ENCODE results near the gene VSX2. TPM values are rescaled to one million over a fixed set of nuclear protein-coding genes. Genes with fewer than 3 reads are reported as not detected.
"Not testable (repeated sequence)": the region's sequence is repeated elsewhere in the genome, so short reads cannot be mapped to it uniquely, and the experiment has no call there.

The VSX2 gene
- total RNA-seq, 1 donor from 2014 or later = not detected

DNA sequence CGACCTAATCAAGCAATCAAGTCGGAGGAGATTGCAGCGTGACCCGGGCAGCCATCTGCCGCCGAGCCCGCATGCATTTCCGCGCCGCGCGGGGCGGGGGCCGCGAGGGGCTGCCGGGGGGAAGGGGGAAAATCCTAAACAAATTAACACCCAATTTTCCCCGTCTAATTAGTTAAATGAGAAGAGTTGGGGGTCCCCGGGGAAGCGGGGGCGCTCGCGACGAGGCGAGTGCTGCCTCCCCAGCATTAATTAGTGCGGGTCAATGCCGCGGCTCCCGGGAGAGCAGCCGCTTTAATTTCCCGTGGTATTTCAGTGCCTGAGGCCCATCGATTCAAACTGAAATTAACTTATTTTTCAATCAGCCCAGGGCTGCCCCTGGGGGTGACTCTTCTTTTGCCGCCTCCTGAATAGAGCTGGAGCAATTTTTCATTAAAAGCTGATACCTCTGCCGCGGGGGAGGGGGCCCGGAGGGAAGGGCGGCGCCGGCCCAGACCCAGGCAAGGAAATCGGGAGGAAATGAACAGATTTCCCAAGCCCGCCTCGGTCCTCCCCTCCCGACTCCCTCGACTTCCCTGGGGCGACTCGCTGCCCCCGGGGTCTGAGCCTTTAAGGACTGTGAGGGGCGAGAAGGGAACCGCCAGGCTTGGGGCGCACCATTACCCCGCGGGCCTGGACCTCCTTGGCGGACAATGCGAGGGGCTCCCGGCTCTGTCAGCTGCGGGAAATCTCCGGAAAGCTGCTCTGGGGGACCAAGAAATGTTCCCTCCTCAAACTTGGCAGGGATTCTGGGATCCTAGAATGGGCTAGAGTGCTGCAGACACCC, 18.9 kb downstream of the VSX2 start:
- no peak for DNase-seq (ENCODE audit: low spot score)
- peak; percentile 15 for ATAC-seq

DNA sequence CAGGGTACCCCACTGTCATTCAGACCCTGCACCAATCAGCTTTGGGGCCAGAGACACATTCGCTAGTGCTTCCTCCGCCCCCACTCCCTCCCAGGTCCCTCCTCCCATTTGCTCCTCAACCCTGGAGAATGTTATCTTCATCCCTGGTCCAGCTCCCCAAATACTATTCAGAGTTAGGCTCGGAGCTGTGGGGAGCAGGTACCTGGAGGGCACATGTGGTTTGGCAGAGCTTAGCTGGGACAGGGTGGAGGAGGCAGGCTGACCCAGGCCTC, 19.5 kb downstream of the VSX2 start:
- ATAC-seq (no peak), DNase-seq (ENCODE audit: low spot score) (no peak)

DNA sequence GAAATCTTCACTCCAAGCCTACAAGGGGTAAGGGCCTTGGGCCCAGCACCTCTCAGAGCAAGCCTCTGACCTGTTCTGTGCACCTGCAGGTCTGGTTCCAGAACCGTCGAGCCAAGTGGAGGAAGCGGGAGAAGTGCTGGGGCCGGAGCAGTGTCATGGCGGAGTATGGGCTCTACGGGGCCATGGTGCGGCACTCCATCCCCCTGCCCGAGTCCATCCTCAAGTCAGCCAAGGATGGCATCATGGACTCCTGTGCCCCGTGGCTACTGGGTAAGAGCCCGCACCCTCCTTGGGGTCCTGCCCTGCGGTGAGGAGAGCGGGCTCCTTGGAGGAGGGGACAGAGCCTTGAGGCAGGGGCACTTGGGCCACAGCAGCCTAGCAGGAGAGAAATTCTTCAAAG, 20.3 kb downstream of the VSX2 start:
- no peak for ATAC-seq
- DNase-seq (ENCODE audit: low spot score) = no peak

DNA sequence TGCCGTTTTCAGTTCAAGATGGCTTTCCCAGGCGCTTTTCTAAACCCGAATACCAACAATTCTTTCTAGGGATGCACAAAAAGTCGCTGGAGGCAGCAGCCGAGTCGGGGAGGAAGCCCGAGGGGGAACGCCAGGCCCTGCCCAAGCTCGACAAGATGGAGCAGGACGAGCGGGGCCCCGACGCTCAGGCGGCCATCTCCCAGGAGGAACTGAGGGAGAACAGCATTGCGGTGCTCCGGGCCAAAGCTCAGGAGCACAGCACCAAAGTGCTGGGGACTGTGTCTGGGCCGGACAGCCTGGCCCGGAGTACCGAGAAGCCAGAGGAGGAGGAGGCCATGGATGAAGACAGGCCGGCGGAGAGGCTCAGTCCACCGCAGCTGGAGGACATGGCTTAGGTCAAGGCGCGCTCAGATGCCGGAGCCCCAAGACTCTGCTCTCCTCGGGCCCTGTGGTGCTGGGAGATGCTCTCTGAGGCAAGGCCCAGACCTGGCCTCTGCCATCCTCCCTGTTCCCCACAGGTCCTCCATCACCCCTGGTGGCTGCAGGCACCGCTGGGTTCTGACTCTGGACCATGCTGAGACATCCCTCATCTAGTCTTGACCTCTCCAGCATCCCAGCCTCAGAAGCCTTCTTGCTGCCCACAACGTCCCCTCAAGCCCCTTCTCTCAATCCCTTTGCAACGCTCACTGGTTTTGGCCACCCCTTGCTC, 21.4 kb downstream of the VSX2 start:
- no peak for ATAC-seq
- DNase-seq (ENCODE audit: low spot score) = no peak

DNA sequence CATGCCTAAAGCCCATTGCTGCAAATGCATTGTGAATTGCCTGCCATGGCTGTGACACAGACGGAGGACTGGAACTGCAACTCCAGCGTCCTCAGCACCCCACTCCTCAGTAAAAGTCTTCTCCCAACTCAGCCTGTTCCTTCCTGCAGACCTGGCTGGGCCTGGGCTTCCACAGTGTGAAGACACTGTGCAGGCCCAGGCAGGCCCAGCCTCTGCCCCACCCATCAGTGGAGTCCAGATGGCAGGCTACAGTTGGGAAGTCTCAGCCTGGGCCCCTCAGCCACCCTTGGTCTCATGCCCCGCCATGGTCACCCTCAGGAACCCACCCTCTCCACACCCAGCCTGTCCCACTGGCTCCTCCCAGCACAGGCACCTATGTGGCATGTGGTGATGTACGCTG, 22.0 kb downstream of the VSX2 start:
- no peak for ATAC-seq
- DNase-seq (ENCODE audit: low spot score) = no peak

DNA sequence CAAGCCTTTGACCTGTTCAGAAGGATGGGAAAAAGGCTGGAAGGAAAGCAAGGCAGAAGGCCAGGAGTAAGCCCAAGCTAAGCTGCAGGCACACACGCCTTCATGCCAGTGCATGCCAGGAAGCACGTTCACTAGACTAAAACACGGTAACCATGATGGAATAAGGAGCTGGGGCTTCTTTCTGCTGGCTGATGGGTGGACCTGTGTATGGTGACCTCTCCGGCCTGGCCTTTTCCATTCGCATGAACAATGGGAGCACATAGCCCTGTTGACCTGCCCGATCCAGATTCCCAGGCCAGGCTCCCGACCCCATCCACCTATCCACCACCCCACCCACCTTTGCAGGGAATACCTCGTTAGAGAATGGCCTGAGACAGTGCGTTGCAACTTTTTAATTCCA, 22.8 kb downstream of the VSX2 start:
- DNase-seq (ENCODE audit: low spot score) (no peak), ATAC-seq (no peak)

DNA sequence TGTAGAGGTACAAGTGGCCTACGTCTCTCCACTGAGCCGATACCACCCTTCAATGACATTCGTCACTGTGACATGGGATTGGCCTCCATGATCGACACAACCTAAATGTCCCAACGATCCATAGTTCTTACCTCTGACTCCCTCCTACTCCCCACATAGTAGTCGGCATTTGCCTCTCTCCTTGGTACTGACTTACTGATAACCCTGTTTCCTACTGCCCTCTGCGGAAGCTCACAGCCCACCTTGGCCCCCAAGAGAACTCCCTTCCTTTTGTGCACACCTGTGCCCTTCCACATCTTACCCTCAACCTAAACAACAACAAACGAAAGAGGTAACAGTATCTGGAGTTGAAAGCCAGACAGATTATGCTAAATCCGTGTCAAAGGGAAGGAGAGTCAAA, 23.9 kb downstream of the VSX2 start:
- DNase-seq (ENCODE audit: low spot score) (no peak), ATAC-seq (no peak)

DNA sequence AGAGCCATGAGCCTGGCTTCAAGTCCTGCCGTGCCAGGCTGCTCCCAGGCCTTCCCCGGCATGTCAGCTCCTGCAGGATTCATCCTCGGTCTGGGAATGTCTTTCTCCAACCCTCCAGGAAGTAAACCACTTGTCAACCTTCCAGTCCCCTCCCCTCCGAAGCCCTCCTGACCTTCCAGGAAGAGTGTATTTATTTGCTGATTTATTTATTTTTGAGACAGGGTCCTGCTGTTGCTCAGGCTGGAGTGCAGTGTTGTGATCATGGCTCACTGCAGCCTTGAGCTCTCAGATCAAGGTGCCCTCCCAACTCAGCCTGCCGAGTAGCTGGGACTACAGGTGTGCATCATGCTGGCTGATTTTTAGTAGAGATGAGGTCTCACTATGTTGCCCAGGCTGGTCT, 24.7 kb downstream of the VSX2 start:
- DNase-seq (ENCODE audit: low spot score) (no peak), ATAC-seq (no peak)

DNA sequence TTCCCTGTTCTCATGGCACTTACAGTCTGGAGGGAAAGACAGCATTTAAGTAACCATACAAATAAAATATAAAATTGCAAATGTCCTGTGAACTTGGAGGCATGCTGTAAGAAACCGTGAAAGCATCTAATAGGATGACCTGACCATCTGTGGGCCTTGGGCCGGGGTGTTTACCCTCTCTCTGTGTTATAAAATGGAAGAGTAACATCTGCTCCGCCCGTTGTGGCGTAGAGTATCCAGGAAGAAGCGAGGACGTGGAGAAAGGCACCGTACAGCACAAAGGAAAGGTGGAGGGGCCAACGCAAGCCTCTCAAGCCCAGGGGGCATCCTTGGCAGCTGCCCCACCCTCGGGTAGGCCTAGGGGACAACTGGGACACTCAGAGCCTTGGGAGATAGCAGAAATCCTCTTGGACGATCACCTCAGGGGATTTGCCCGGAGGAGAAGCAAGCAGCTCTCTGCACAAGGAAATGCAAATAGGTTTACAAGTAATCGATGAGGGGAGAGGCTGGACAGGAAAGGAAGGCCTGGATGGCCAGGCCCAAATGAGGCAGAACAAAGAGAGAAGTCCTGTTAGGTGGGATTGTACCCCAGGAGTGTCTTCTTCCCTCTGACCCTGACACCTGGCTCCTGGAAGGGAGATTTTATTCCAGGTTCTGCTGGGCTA, 26.2 kb downstream of the VSX2 start:
- ATAC-seq (no peak), DNase-seq (ENCODE audit: low spot score) (no peak)

DNA sequence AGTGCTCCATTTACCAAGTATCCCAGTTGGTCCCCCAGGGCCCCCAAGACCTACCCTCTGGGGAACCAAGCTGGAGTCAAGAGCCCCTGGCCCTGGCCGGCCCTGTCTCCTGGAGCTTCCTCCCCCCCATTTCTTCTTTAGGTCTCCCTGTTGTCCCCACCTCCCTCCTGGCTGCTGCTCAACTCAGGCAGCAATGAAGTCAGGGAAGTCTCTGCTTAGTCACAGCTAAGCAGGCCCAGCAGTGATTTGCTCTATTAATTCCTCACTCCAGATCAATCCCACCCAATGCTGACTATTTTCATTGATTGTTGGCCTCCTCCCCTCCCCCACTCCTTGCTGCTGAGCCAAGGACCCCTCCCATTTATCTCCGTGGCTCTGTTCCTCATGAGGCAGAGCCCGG, 28.3 kb downstream of the VSX2 start:
- ATAC-seq = no peak

DNA sequence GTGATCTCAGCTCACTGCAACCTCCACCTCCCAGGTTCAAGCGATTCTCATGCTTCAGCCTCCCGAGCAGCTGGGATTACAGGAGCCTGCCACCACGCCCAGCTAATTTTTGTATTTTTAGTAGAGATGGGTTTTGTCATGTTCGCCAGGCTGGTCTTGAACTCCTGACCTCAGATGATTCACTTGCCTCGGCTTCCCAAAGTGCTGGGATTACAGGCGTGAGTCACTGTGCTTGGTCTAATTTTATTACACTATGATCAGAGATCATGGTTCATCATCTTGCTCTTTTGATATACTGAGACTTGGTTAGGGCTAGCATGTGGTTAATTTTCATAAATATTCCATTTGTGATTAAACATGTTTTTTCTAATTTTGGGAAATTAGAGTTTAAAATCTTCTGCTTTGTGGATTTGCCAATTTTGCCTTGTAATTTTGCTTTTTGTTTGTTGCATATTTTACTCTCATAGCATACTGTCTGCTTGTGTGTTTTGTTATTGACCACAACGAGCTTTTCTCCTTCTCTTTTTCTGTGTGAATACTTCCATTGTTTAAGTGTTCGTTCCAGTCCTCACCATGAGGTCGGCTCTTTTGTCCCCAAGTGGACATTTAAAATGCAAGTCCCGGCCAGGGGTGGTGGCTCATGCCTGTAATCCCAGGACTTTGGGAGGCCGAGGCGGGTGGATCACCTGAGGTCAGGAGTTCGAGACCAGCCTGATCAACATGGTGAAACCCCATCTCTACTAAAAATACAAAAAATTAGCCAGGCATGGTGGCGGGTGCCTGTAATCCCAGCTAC, 31.3 kb downstream of the VSX2 start:
- not testable (repeated sequence) for DNase-seq (ENCODE audit: low spot score); ATAC-seq

More for the DNA sequence above, 28.3 kb downstream of the VSX2 start:
- DNase-seq (ENCODE audit: low spot score) = no peak

DNA sequence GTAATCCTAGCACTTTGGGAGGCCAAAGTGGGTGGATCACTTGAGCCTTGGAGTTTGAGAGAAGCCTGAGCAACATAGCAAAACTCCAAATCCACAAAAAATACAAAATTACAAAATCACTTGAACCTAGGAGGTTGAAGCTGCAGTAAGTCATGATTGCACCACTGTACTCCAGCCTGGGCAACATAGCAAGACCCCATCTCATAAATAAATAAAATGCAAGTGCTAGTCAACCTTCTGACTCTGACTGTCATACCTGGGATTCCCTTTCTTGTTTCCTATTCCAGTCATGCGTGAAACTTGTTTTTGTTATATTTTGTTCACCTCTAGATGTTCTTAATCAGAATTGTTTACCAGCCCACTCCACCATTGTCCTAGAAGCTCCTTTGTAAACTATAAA, 32.1 kb downstream of the VSX2 start:
- ATAC-seq (no peak), DNase-seq (ENCODE audit: low spot score) (no peak)

DNA sequence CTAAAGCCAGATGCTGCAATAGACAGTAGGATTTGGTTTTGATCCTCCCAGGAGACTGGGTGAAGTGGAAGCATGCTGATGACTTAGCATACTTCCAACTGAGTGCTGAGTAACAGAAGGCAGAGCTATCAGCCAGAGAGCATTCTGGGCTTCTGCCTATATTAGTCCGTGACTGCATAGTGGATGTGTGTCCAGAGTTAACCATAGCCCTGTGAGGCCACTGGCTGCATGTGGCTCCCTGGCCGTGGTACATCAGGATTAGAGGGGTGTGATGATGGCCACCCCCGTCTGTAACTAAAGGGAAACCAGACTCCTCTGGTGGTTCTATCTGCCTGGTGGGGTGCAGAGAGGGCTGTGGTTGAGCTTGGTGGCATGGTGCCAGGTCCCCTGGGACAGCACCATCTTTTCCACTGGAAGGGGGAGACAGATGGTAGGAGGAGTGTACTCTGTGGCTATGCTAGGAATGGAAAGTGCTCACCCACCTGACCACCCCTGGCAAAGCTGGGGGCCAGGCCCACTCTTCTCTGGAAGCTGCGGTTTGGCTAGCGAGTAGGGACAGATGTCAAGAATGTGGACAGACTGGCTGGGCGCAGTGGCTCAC, 36.1 kb downstream of the VSX2 start:
- ATAC-seq = no peak
- no peak for DNase-seq (ENCODE audit: low spot score)

DNA sequence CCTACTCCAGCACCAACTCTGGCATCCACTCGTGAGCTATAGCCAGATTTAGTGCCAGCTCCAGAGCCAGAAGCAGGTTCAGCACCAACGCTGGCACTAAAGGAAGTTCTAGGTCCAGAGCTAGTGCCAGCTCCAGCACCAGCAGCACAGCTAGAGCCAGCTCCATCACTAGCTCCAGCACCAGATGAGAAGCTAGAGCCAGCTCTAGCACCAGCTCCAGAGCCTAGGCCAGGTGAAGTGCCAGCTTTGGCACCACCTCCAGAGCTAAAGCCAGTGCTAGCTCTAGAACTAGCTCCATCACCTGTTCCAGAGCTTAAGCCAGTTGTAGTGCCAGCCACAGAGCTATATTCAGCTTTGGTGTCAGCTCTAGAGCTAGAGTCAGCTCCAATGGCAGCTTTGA, 38.8 kb downstream of the VSX2 start:
- ATAC-seq (no peak), DNase-seq (ENCODE audit: low spot score) (no peak)

DNA sequence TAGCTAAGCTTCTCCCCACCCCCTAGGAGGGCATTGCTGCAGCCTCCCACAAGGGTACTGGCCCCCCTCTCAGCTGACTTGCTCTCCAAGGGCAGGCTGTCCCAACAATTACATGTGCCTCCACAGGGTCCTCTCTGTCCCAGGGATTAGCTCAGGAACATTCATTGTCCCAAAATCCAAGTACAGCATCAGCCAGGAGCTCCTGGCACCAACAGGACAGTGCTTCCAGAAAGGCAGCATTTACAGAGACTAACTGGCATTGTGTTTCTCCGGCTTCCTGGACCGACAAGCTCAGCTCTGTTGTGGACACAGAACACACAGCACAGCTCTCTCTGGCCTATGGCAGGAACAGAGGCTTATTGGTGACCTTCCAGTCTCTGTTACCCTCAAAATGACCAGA, 41.8 kb downstream of the VSX2 start:
- ATAC-seq (no peak), DNase-seq (ENCODE audit: low spot score) (no peak)

DNA sequence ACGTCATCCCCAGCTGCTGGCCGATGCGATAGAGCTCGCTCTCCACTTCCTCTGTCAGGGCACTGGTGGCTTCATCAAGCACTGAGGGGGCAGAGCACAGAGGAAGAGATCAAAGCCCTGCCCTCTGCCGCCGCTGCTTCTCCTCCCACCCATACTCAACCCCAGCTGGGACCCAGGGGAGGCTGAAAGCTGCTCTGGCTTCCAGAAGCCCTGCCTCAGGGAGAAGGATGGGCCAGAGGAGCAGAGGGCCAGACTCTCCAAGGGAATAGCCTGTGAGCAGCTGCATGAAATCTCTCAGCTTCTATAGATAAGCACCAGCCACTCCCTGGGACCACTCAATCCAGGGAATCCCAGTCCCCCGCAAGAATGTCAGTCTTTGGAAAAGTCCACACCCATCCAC, 47.5 kb downstream of the VSX2 start:
- no peak for DNase-seq (ENCODE audit: low spot score)
- ATAC-seq = no peak

DNA sequence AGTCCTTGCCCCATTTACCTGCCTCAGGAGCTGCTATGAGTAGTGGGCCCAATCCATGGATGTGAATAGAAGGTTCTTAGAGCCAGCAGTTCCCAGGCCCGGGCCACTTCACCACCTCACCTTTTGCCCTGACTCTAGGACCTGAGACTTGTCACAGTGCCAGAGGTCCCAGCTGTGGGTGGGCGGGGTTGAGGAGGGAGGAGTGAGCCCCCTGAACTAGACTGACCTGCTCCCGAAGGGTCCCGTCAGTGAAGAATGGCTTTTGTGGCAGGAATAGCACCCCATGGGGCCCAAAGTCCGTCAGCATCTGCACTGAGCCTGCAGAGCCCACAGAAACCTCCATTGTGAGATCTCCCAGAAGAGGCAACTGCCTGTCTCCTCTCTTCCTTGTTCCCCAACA, 50.6 kb downstream of the VSX2 start:
- DNase-seq (ENCODE audit: low spot score) (no peak), ATAC-seq (no peak)

DNA sequence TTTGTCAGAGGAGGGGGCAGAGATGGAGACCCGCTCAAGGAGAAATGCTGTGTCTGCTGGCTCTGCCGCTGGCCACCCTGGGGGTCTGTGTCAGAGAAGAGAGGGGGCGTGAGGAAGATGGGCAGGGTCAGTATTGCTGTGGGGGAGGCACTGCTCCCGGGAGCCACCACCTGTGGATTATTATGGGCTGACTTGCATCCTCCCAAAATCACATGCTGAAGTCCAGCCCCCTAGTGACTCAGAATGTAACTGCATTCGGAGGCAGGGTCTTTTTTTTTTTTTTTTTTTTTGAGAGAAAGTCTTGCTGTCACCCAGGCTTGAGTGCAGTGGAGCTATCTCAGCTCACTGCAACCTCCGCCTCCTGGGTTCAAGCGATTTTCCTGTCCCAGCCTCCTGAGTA, 51.2 kb downstream of the VSX2 start:
- ATAC-seq = peak; percentile 35
- no peak for DNase-seq (ENCODE audit: low spot score)

DNA sequence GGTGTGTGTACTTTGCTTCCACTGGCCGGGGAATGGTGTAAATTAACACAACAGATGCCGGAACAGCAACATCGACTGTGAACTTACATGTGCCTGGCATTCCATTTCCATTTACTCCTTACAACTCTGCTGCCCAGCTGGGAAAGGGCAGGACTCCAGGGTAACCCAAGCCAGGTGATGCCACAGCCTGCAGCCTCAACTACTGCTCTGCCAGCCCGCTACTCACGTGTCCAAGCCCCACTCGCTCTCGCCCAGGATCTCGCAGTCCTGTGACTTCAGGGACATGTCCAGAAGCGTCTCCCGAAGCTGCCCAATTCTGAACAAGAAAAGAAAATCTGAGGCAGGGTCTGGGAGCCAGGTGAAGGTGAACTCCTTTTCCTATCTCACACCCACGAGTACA, 52.8 kb downstream of the VSX2 start:
- ATAC-seq = no peak
- no peak for DNase-seq (ENCODE audit: low spot score)

DNA sequence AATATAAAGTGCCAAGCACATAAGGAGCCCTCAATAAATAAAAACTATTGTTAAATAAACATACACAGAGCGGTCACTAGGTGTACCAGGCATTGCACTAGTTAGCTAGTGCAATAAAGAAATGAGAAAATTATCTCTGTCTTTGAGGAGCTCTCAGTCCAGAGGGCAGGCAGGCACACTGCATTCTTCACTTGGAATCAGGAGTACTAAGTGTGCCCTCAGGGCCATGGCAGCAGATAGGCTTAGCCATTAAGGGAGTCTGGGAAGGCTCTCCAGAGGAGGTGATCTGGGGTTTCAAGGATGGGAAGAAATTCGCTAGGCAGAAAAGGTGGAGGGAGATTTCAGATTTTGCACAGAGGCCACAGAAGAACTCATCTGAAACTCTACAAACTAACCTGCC, 54.4 kb downstream of the VSX2 start:
- DNase-seq (ENCODE audit: low spot score) = no peak

DNA sequence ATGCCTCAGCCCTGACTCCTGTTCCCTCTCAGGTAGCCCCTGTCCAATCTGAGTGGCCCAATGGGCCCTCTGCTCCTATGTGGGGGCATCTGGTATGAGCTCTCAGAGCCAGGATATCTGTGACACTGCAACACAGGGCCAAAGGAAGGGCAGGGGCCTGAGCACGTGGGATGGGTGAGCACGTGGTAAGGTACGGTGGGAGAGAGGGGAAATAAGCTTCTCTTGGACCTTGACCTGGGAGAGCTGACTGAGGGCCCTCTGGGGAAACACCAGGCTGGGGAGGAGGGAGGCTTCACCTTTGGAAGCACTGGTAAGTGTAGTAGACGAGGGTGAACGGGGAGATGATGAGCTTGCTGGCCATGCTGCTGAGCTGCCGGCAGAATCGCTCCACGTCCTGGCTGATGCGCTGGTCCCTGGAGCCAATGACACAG, 56.8 kb downstream of the VSX2 start:
- no peak for DNase-seq (ENCODE audit: low spot score)

More for the DNA sequence above, 54.4 kb downstream of the VSX2 start:
- ATAC-seq = no peak

More for the DNA sequence above, 56.8 kb downstream of the VSX2 start:
- no peak for ATAC-seq
